Endodermal cell (in vitro differentiated cells): ENCODE data around the gene EPSTI1. TPM values are rescaled to one million over a fixed set of nuclear protein-coding genes. Genes with fewer than 3 reads are reported as not detected.

Source experiments
- DNase-seq: peaks from one replicate; pipeline ENCODE4 v3.0.0-alpha.2; 2017
- H3K27ac ChIP-seq: 2 replicates; pipeline ENCODE4 v1.5.1; 2013; ENCODE audit warnings: mild to moderate bottlenecking, low read depth, low read length, moderate library complexity
- H3K27me3 ChIP-seq: 2 replicates; pipeline ENCODE4 v1.6.1; 2013; ENCODE audit warnings: mild to moderate bottlenecking, low read length, moderate library complexity; ENCODE audit not compliant: insufficient read depth, control insufficient read depth, poor library complexity, severe bottlenecking
- H3K36me3 ChIP-seq: 2 replicates; pipeline ENCODE4 v1.7.0; 2013; ENCODE audit warnings: mild to moderate bottlenecking, low read length, moderate library complexity; ENCODE audit not compliant: control insufficient read depth, insufficient read depth
- H3K4me1 ChIP-seq: one replicate; pipeline ENCODE4 v1.7.0; 2013; ENCODE audit warnings: low read length; ENCODE audit not compliant: control insufficient read depth, insufficient read depth
- H3K4me3 ChIP-seq: 2 replicates; pipeline ENCODE4 v1.5.1; 2013; ENCODE audit warnings: mild to moderate bottlenecking, low read length, moderate library complexity
- H3K9ac ChIP-seq: 2 replicates; pipeline ENCODE4 v1.6.1; 2013; ENCODE audit warnings: mild to moderate bottlenecking, low read length, moderate library complexity; ENCODE audit not compliant: poor library complexity, severe bottlenecking; ENCODE audit errors: extremely low read depth
- H3K9me3 ChIP-seq: 2 replicates; pipeline ENCODE4 v1.6.1; 2013; ENCODE audit warnings: mild to moderate bottlenecking, low read length, moderate library complexity; ENCODE audit not compliant: control insufficient read depth
- H3K27ac Mint-ChIP-seq: 2 replicates; pipeline ENCODE4 v1.8.0; 2020; ENCODE audit warnings: mixed read lengths
- H3K27me3 Mint-ChIP-seq: 2 replicates; pipeline ENCODE4 v1.8.0; 2021; ENCODE audit warnings: mild to moderate bottlenecking, mixed read lengths; ENCODE audit not compliant: insufficient read depth
- H3K36me3 Mint-ChIP-seq: 2 replicates; pipeline ENCODE4 v1.8.0; 2020; ENCODE audit warnings: low read depth, mixed read lengths
- H3K4me1 Mint-ChIP-seq: 2 replicates; pipeline ENCODE4 v1.8.0; 2020; ENCODE audit warnings: mixed read lengths
- H3K4me3 Mint-ChIP-seq: 2 replicates; pipeline ENCODE4 v1.8.0; 2020; ENCODE audit warnings: mild to moderate bottlenecking, moderate library complexity, mixed read lengths
- H3K9me3 Mint-ChIP-seq: 2 replicates; pipeline ENCODE4 v1.8.0; 2020; ENCODE audit warnings: mild to moderate bottlenecking, mixed read lengths
- WGBS, 2 experiments: methylation state at CpG; one replicate each; pipeline versions ENCODE4 v1.1.5 to v1.1.7; 2013; ENCODE audit warnings: missing lambda C conversion rate in 2 of 2, mixed read lengths in 1 of 2; ENCODE audit not compliant: insufficient coverage in 1 of 2, insufficient read length in 1 of 2; 5-methylcytosine and 5-hydroxymethylcytosine counted together
- total RNA-seq, 2 donors: library from RNA; stranded (reverse); fragmentation: NEBNext Ultra II Directional in 1 of 2; extraction: Animal tissue kit (Norgen Biotek cat#: 25700) in 1 of 2; gene quantifications; 2 replicates in 1 of 2; 3 replicates in 1 of 2; pipeline ENCODE4 v1.2.1, GENCODE V29; 2021
- TF ChIP-seq, protein P1 (sequence below): fragments of 200-600 bp; sonication (generic); conservative IDR thresholded peaks from 2 replicates; pipeline ENCODE4 v1.5.0; 2021; ENCODE audit warnings: antibody characterized with exemption, mild to moderate bottlenecking

Gene EPSTI1
- total RNA-seq, 2 donors from 2014 or later = 33.8 to 101 TPM

DNA sequence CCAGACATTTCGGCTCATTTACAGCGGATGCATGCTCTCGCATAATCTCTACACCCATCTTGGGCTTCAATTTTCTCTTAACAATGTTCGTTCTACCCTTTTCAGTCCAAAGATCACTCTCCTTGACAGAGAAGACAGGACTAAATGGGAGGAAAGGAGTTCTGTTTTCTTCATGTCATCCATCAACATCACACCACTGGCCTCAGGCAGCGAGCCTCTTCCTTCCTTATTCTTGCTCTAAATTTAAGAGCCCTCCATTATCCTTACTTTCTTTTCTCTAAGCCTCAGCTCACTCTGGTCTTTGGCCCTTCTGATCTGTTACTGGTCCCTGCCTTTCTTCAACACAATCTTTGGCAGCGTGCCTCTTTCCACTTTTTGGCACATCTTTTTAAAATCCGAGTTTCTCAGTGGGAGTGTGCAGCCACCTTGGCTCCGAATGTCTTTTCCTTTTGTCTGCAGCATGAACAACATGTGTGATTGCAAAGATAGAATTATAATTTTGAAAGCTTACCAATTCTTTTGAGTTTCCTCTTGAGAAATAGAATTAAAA is 111.9 kb downstream of the EPSTI1 start:
- H3K9me3 ChIP-seq = peaks cover 9% of the 10 kb centered on the region
- Mint-ChIP-seq H3K4me3 (no peak overlapping the region), H3K36me3 (peaks cover 8% of the 10 kb centered on the region), H3K9me3 (peaks cover 3% of the 10 kb centered on the region), H3K4me1 (peaks cover 26% of the 10 kb centered on the region), H3K27ac (no peak overlapping the region), H3K27me3 (peaks cover 12% of the 10 kb centered on the region)
- H3K4me1 ChIP-seq = peaks cover 10% of the 10 kb centered on the region
- DNase-seq = no peak
- no peak overlapping the region for H3K27ac ChIP-seq
- H3K4me3 ChIP-seq = no peak overlapping the region
- TF ChIP-seq, protein P1, sequence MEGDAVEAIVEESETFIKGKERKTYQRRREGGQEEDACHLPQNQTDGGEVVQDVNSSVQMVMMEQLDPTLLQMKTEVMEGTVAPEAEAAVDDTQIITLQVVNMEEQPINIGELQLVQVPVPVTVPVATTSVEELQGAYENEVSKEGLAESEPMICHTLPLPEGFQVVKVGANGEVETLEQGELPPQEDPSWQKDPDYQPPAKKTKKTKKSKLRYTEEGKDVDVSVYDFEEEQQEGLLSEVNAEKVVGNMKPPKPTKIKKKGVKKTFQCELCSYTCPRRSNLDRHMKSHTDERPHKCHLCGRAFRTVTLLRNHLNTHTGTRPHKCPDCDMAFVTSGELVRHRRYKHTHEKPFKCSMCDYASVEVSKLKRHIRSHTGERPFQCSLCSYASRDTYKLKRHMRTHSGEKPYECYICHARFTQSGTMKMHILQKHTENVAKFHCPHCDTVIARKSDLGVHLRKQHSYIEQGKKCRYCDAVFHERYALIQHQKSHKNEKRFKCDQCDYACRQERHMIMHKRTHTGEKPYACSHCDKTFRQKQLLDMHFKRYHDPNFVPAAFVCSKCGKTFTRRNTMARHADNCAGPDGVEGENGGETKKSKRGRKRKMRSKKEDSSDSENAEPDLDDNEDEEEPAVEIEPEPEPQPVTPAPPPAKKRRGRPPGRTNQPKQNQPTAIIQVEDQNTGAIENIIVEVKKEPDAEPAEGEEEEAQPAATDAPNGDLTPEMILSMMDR = no peak
- no peaks in the 10 kb centered on the region for H3K36me3 ChIP-seq
- no peaks in the 10 kb centered on the region for H3K27me3 ChIP-seq
- whole genome bisulfite sequencing, 2 experiments = 71 to 91% methylated on average over 5 to 8 of the region's 8 CpGs
- no peak overlapping the region for H3K9ac ChIP-seq

DNA sequence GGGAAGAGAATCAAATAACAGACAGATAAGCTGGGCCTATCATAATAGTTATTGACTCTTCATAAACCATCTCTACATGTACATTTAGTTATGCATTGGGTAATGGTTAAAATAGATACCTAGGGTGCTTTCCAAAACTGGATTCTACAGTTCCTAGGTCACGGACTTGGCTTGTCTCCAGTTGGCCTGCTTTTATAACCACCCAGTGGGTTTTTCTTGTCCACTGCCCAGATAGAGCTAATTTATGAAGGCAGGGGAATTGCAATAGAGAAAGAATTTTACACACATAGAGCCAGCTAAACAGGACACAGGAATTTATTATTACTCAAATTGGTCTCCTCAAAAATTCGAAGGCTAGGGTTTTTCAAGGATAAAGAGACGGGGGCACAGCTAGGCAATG is 113.3 kb downstream of the EPSTI1 start:
- Histone ChIP-seq H3K4me1 (peaks cover 10% of the 10 kb centered on the region), H3K9me3 (peaks cover 9% of the 10 kb centered on the region), H3K27me3 (no peaks in the 10 kb centered on the region), H3K9ac (no peak overlapping the region), H3K4me3 (no peak overlapping the region), H3K27ac (no peak overlapping the region), H3K36me3 (no peaks in the 10 kb centered on the region)
- no peak overlapping the region for H3K27ac Mint-ChIP-seq
- peaks cover 5% of the 10 kb centered on the region for H3K36me3 Mint-ChIP-seq
- H3K4me3 Mint-ChIP-seq = no peak overlapping the region
- H3K9me3 Mint-ChIP-seq = peaks cover 3% of the 10 kb centered on the region
- H3K4me1 Mint-ChIP-seq = peaks cover 29% of the 10 kb centered on the region
- WGBS, 2 experiments = 96% methylated on average over 3 of the region's 3 CpGs; no CpG with 5 or more reads in 1 of the 2 experiments
- TF ChIP-seq, protein P1 = no peak
- peaks cover 14% of the 10 kb centered on the region for H3K27me3 Mint-ChIP-seq
- no peak for DNase-seq

DNA sequence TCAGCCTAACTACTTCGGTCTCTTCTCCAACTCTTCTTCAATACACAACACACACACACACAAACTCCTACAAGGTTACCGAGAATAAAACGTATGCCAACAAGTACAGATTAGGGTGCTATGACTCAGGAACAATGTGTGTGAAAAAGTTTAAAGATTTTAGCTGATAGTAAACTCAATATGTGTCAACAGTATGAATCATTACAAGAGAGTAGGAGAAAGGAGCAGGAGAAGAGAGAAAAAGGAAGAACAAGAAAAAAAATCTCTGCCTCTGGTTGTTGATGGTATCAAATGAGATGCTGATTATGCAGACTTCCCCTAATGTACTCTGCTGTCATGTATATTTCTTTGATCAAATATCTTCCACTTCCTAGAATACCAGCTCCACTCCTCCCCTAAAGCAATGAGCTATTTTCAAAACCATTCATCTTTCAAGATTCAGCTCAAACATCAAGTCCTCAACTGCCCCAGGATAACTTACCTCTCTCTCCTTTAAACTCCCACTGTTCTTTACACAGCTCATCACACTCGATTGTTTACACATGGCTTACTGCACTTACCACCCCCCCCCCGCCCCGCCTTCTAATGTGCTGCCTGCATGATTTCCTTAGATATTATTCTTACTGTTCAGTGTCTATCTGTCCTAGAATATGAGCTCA is 115.0 kb downstream of the EPSTI1 start:
- TF ChIP-seq, protein P1 = no peak
- Histone ChIP-seq H3K36me3 (no peaks in the 10 kb centered on the region), H3K9ac (no peak overlapping the region), H3K4me3 (peak overlapping the region; percentile 60), H3K27me3 (no peaks in the 10 kb centered on the region), H3K4me1 (peaks cover 10% of the 10 kb centered on the region), H3K27ac (no peak overlapping the region), H3K9me3 (peaks cover 9% of the 10 kb centered on the region)
- peaks cover 14% of the 10 kb centered on the region for H3K27me3 Mint-ChIP-seq
- no peak for DNase-seq
- no peak overlapping the region for H3K27ac Mint-ChIP-seq
- peaks cover 3% of the 10 kb centered on the region for H3K9me3 Mint-ChIP-seq
- peak overlapping the region; percentile 6 for H3K4me3 Mint-ChIP-seq
- H3K36me3 Mint-ChIP-seq = peaks cover 5% of the 10 kb centered on the region
- peaks cover 38% of the 10 kb centered on the region for H3K4me1 Mint-ChIP-seq
- 31 to 36% methylated on average over 2 to 5 of the region's 6 CpGs for WGBS, 2 experiments
